GM21786 (cell line): Measurements from ENCODE around the gene RBM20.
A peak's percentile ranks its signal among the peaks of the same experiment; 100 is the strongest.
"Not testable (repeated sequence)": the region's sequence is repeated elsewhere in the genome, so short reads cannot be mapped to it uniquely, and the experiment has no call there.

Experiments used
- ATAC-seq: cut with Tn5 transposase; IDR thresholded peaks from one replicate; pipeline ENCODE4 v1.9.1; 2021; ENCODE audit not compliant: unreplicated experiment

The RBM20 gene

GRCh38 chr10:110643653-110644597 lies at the start of gene RBM20:
Gene RBM20 (plus strand): TSS chr10:110644336. CDS start chr10:110644455, 119 bp downstream.
- no peak for ATAC-seq

DNA sequence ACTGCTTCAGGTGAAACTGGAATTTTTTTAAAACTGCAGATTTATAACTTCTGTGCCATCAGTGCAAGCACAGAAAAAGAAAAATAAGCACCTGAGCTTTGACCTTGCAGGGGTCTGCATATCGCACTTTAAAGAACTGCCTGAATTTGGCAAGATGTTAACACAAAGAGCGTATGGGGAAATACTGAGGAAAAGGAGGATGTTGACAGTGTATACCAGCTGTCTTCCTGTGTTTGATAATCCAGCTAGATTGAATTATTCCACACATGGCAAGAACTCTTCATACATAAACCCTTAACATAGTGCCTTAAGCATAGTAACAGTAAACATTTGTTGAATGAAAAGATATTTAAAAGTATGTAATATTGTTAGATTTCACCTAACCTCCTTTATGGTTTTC lies 46.7 kb upstream of the RBM20 start:
- ATAC-seq: no peak

DNA sequence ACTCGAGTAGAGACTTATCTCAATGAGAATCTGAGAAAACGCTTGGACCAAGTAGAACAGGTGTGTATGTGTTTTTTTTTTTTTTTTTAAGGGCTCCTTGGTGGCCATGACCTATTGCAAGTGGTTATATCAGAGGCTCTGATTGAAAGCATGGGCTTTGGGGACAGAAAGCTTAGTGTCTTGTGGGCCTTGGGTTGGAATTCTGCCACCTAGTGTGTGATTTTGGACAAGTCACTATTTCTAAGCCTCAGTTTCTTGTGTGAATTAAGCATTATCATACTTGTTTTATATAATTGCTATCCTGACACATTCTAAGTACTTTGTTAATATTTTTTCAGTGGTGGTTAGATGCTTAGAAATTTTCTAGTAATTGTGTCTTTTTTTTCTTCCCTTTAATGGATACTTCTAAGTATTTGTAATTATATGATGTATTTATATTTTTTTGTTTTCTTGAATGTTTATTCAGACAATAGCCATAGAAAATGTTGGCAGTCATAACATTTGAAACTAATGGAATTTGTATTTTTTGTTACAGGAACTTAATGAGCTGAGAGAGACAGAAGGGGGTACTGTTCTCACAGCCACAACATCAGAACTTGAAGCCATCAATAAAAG lies 43.5 kb upstream of the RBM20 start:
- ATAC-seq: peak; percentile 52

DNA sequence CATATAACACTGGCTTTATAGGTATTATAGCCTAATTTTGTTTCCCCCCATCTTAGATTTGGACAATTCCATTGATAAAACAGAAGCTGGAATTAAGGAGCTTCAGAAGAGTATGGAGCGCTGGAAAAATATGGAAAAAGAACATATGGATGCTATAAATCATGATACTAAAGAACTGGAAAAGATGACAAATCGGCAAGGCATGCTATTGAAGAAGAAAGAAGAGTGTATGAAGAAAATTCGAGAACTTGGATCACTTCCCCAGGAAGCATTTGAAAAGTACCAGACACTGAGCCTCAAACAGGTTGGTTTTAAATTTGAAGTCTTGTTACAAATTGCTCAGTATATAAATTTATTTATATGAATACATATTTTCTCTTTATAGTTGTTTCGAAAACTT lies 42.6 kb upstream of the RBM20 start:
- no peak for ATAC-seq

- no peak for ATAC-seq
These were observed 36.0 kb upstream of the RBM20 start for GRCh38 chr10:110608087-110608486.

DNA sequence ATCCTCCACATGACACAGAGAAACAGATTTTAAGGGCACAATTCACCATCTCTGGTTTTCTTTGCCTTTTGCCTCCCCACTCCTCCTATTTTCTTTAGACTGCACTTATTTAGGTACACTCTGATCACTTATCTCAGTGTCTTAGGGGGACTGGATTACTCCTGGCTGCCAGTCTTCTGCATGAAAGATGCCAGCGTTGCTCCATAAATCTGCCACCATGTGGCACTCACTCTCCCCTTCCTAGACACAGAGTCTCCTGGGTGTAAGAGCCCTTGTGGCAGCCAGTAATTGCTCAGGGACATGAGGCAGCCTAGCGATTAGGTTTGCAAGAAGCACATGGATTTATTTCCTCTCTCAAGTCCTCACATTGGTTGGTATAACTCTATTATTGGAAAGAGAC lies 34.5 kb upstream of the RBM20 start:
- ATAC-seq: no peak

DNA sequence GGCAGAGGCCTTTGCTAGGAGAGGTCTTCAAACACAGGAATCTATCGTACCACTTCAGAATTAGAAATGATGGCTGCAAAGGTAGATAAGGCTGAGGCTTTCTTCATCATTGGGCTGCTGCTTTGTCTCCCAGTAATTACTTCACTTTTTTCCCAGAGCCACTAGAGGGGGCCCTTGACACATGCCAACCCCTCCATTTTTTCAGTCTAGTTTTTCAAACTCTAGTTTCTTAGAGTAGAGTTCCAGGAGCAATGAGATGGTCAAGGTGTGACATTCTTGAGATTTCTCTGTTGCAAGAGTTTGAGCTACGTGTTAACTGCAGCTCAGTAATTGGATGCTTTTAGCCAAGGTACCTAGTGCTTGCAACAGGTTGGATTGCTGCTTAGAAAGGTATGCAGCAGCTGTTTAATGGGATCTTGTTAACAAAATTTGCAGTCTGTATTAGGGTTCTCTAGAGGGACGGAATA lies 33.8 kb upstream of the RBM20 start:
- ATAC-seq: no peak

DNA sequence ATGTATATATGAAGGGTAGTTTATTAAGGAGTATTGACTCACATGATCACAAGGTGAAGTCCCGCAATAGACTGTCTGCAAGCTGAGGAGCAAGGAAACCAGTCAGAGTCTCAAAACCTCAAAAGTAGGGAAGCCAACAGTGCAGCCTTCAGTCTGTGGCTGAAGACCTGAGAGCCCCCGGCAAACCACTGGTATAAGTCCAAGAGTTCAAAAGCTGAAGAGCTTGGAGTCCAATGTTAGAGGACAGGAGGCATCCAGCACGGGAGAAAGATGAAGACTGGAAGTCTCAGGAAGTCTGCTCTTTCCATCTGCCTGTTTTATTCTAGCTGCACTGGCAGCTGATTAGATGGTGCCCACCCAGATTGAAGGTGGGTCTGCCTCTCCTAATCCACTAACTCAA lies 33.4 kb upstream of the RBM20 start:
- ATAC-seq: not testable (repeated sequence)

DNA sequence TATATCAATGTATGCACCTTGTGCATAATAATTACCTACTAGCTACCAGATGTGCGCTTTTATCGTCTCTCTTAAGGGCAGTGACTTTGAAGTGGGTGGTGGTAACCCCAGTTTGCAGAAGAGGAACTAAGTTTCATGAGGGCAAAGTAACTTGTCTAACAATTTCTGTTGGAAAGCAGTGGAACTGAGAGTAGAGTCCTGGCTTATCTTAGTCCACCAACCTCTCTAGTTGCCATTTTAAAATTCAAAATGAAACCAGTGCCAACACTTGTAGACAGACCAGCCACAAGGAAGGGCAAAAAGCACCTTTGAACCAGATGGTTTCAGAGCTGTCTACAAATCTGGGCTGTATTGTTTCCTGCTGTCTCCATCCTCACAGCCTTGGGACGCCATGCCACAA lies 32.0 kb upstream of the RBM20 start:
- ATAC-seq: peak; percentile 48

DNA sequence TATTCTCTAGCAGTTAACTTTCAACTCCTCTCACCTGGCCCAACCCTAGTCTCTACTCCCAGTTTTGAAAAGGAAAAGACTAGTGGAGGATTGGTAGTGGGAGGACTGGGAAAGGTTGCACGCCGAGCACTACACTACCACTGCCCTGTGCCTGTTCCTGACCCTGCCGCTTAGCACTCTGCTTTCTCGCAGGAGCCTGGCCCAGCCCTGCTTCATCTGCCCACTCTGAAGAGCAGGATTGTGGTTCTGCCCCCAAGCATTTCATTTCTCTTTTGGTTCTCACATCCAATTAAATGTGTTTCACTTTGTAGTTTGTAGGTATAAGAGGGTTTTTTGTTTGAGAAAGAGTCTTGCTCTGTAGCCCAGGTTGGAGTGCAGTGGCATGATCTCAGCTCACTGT lies 31.5 kb upstream of the RBM20 start:
- ATAC-seq: no peak

GRCh38 chr10:110613341-110613995 lies 30.7 kb upstream of the RBM20 start:
- ATAC-seq: peak; percentile 21

DNA sequence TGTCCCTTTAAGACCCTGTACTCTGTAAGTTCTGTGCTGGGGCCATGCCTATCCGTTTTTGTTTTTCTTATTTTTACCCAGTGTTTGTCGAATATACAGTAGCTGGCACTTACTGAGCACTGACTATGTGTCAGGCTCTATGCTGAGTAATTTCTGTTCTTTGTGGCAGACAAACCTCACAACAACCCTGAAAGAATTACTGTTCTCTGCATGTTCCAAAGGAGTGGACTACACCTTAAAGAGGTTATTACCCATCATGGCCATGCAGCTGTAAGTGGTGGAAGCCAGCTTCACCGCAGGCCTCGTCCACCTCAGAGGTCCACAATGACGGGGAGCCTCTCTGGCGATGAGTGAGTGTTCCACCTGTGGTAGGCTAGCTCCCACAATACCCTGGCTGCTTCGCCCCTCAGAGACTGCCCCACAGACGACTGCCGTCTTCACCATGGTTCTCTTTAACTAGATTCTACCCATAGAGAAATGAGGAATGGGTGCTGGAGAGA lies 30.1 kb upstream of the RBM20 start:
- peak; percentile 28 for ATAC-seq

DNA sequence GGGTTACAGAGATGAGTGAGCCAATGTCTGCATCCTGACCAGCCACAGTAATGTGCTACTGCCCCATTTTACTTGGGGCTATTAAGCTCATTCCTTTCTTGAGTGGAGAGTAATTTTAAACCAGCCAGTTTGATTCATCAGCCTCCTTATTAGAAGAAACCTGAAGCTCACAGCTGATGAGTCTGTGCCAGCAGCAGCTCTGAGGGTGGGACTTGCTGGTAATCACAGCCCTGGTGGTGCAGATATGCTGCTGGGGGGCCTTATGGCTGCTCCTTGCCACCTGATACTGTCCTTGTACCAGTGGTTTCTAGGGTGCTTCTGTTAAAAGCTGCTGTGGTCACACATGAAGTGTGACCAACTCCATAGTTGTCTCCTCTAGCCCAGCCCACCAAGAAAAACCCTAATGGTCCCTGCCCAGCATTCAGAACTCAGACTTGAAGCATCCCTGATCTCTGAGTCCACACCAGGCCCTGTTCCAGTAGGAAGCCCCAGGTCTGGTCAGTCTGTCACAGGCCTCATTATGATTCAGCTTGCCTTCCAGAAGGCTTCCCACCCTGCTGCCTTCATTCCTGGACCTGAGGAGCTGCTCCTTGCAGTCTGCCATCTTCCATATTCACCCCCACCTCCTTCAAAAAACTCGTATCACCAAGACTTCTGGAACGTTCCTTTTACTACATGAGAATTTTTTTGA lies 28.9 kb upstream of the RBM20 start:
- no peak for ATAC-seq

DNA sequence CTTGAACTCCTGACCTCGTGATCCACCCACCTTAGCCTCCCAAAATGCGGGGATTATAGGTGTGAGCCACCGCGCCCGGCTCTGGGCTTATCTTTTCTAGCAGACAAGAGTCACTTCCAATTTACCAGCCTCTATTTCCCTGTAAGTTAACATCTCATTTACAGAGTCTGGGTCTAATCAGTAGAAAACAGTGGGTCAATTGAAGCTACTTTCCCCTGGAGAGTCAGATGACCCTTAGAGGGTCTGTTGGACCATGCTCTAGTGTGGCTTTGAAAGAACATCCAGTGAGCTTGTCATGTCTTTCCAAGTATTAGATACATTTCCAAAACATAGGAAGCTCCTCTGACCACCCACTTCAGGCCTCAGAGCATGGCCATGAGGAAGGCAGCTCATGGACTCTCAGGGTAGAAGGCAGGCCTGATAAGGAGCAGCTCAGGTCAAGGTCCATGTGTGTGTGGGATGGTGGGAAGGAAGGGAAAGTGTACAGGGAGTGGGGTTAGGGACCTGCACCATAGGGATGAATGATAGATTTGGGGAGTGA lies 27.6 kb upstream of the RBM20 start:
- ATAC-seq: no peak

DNA sequence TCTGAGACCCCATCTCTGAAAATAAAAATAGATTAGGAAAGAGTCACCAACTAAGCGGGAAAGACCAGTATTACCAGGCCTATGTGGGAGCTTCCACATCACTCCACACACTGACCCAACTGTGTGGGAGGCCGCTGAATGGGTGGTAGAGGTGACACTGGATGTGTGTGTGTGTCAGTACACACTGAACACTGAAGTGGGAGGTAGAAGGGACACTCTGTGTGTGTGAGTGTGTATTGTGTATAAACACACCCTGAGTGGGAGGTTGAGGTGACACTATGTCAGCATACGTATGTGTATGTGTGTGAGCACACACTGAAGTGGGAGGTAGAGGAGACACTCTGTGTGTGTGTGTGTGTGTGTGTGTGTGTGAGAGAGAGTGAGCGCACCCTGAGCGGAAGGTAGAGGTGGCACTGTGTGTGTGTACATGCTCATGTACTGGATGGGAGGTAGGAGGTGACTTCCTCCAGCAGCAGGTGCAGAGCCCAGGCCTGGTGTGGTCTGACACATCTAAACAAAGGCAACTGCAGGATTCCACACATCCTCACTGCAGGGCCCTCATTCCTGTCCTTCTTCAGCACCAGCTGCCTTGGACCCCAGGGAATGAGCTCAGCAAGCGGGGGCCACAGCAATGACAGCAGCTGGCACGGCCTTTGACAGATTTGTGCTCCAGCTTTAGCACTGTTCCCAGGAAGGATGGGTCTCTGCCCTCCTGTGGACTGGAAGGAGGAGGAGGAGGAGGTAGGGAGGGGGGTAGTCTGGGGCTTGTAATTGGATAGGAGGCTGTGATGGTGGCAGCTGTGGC lies 26.5 kb upstream of the RBM20 start:
- no peak for ATAC-seq

DNA sequence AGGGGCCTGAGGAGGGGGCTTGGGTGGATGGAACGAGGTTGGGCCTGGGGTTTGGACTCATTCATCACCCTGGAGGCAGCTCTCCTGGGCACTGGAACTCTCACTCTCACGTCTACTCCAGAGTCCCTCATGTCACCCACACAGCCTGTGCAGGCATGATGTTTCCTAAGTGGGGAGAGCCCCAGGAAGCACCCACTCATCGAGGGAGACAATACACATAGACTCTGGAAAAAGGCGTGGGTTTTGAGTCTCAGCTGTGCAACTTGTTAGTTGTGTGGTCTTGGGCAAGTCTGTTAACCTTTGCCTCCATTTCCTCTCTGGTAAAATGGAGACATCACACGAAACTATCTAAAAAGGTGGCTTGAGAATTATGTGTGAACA lies 25.9 kb upstream of the RBM20 start:
- no peak for ATAC-seq

DNA sequence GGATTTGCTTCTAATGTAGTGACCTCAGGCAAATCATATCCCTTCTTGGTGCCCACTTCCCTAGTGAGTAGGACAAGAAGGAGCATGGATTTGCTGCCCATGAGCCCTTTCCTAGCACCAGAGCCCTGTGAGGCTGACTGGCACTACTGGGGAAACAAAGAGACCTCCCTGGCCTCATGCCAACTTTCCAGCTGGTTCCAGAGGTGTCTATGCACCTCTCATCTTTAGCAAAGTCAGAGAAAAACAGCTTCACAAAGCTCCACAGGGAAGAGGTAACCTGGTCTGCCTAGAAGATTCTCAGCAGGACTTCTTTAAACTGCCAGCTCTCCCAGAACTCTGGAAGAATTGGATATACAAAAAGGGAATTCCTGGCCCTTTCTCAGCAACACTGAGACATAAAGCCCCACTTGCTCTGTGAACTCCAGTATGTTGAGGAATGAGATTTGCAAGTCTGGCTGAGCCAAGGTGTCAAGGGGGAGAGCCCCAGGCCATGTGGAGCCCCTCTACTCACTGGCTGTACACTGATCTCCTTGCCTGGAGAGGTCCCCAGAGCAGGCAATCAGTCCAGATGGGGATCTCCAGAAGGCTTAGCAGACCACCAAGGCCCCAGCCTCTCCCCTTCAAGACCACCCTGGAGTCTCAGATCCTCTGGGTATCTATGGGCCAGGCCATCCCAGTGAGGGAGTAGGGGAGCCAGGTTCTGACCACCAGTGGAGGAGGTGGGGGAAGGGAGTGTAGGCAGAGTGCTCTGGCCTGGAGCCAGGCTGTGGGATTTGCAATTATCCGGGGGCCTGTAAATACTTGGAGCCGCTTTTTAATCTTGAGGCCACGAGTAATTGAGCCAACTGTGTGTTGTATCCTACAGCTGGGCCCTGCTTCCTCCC lies 24.4 kb upstream of the RBM20 start:
- ATAC-seq: no peak

- no peak for ATAC-seq
These were observed 23.8 kb upstream of the RBM20 start for GRCh38 chr10:110620398-110620719.

- ATAC-seq: not testable (repeated sequence)
These were observed 20.8 kb upstream of the RBM20 start for GRCh38 chr10:110623316-110623715.
